K562 (cell line): Measurements from ENCODE around the gene PLD1. TPM values are rescaled to one million over a fixed set of nuclear protein-coding genes. Genes with fewer than 3 reads are reported as not detected.

Source experiments
- ARID1B ChIP-seq: fragments of 450-650 bp; IDR thresholded peaks from 2 replicates; pipeline ENCODE4 v1.6.1; 2016; ENCODE audit warnings: antibody characterized with exemption, mild to moderate bottlenecking, inconsistent platforms
- FOXK2 ChIP-seq, 2 experiments: fragments of 450-650 bp; IDR thresholded peaks in 1 of 2; conservative IDR thresholded peaks in 1 of 2; 2 replicates each; pipeline ENCODE4 v1.6.1; 2016; ENCODE audit warnings: low read depth in 2 of 2, mild to moderate bottlenecking in 1 of 2
- GTF2F1 ChIP-seq: IDR thresholded peaks from 2 replicates; pipeline ENCODE4 v1.6.1; 2011; ENCODE audit warnings: low read depth, low read length, improper control_type of control experiment
- HDAC1 ChIP-seq, 2 experiments: fragments of 450-650 bp; IDR thresholded peaks; 2 replicates each; pipeline ENCODE4 v1.6.1; 2016 to 2017; ENCODE audit warnings: inconsistent platforms in 1 of 2, mild to moderate bottlenecking in 1 of 2, moderate library complexity in 1 of 2
- HNRNPH1 ChIP-seq: fragments of 200-400 bp; formaldehyde crosslinking; optimal IDR thresholded peaks from 2 replicates; pipeline ENCODE3; 2017; ENCODE audit warnings: low read depth, mild to moderate bottlenecking, low read length, moderate library complexity
- KHSRP ChIP-seq: fragments of 450-650 bp; IDR thresholded peaks from 2 replicates; pipeline ENCODE4 v1.6.1; 2017
- MYC ChIP-seq, 2 experiments: fragments of 250-450 bp in 1 of 2; sonication (Bioruptor Pico) in 1 of 2; IDR thresholded peaks; 2 replicates each; pipeline versions ENCODE4 v1.5.1 to v1.6.1; 2012 to 2021; ENCODE audit warnings: low read depth in 2 of 2, borderline replicate concordance in 1 of 2, improper control_type of control experiment in 1 of 2, low read length in 1 of 2, mild to moderate bottlenecking in 1 of 2, moderate library complexity in 1 of 2
- SRSF3 ChIP-seq: fragments of 200-400 bp; formaldehyde crosslinking; IDR thresholded peaks from 2 replicates; pipeline ENCODE4 v1.6.1; 2016; ENCODE audit warnings: mild to moderate bottlenecking, low read length, moderate library complexity; ENCODE audit not compliant: insufficient read depth
- STAT6 ChIP-seq: sonication (generic); formaldehyde crosslinking; IDR thresholded peaks from 2 replicates; pipeline ENCODE4 v1.8.1; 2023; ENCODE audit warnings: mild to moderate bottlenecking, missing genetic modification reagents
- TAF1 ChIP-seq: IDR thresholded peaks from 2 replicates; pipeline ENCODE4 v1.6.1; 2011; ENCODE audit warnings: mild to moderate bottlenecking, low read length, moderate library complexity; ENCODE audit not compliant: insufficient read depth, control insufficient read depth, severe bottlenecking; ENCODE audit errors: extremely low read depth
- TAF15 ChIP-seq: fragments of 200-400 bp; formaldehyde crosslinking; IDR thresholded peaks from 2 replicates; pipeline ENCODE4 v1.6.1; 2017; ENCODE audit warnings: mild to moderate bottlenecking, low read depth, low read length, moderate library complexity
- TCFL5 ChIP-seq: fragments of 250-450 bp; sonication (Bioruptor Pico); conservative IDR thresholded peaks from 2 replicates; pipeline ENCODE4 v1.6.1; 2021; ENCODE audit warnings: mild to moderate bottlenecking, moderate library complexity, matching md5 sums
- THAP12 ChIP-seq: fragments of 250-450 bp; sonication (Bioruptor Pico); IDR thresholded peaks from 2 replicates; pipeline ENCODE4 v1.9.0; 2021; ENCODE audit warnings: mild to moderate bottlenecking, inconsistent platforms
- ZBTB8A ChIP-seq: fragments of 450-650 bp; IDR thresholded peaks from 2 replicates; pipeline ENCODE4 v1.6.1; 2018; ENCODE audit warnings: mild to moderate bottlenecking, moderate library complexity; ENCODE audit not compliant: partially characterized antibody
- ZNF592 ChIP-seq: fragments of 450-650 bp; IDR thresholded peaks from 2 replicates; pipeline ENCODE4 v1.6.1; 2017; ENCODE audit warnings: antibody characterized with exemption, mild to moderate bottlenecking
- ZNF79 ChIP-seq: fragments of 250-450 bp; sonication (Bioruptor Pico); IDR thresholded peaks from 2 replicates; pipeline ENCODE4 v1.4.0; 2020; ENCODE audit warnings: low read depth, mild to moderate bottlenecking, moderate library complexity
- polyA plus RNA-seq, 8 experiments: library from polyadenylated mRNA; depleted of rRNA in 4 of 8; stranded (reverse) in 5 of 8; unstranded in 3 of 8; fragments of >200 nt; fragmentation: Nextera tagmentation in 2 of 8; fragmentation: Illumina TruSeq in 1 of 8; extraction: Ambion mirVana in 2 of 8; extraction: Trizol in 1 of 8; gene quantifications; 2 replicates each; pipeline versions ENCODE4 v1.2.1 to v1.2.3, GENCODE V29; 2011 to 2014; ENCODE audit warnings: inconsistent platforms in 1 of 8, missing spikeins in 1 of 8
- total RNA-seq, 7 experiments: library from RNA; depleted of rRNA in 6 of 7; stranded (reverse); fragments of >200 nt in 6 of 7; fragmentation: Illumina TruSeq in 2 of 7; extraction: Trizol in 2 of 7; gene quantifications; 2 replicates each; pipeline versions ENCODE4 v1.2.1 to v1.2.3, GENCODE V29; 2011 to 2021; ENCODE audit warnings: low replicate concordance in 1 of 7

The PLD1 gene
- total and polyA plus RNA-seq, 9 of the 15 experiments (the other 6 are each of a cell fraction or from before 2014, with no cell fraction given) = 8.4 to 26.1 (median 18.6) TPM

- peak; percentile 38; the same call in 1 of the 2 replicates for TF ChIP-seq ZNF592
- peak; percentile 75; the same call in 1 of the 2 replicates for TF ChIP-seq ARID1B
- TF ChIP-seq ZNF79 = no peak
- no peak for TF ChIP-seq HNRNPH1
- no peak for TF ChIP-seq ZBTB8A
- TF ChIP-seq TAF15 = no peak
- TF ChIP-seq TAF1 = no peak
- peak; percentile 76 to 77; a peak in 3 of 4 replicates for TF ChIP-seq FOXK2 (conservative IDR thresholded peaks at IDR 0.05 in 1 of 2, IDR thresholded peaks at IDR 0.05 in 1 of 2; ENCODE audit: low read depth in 2 of 2)
- TF ChIP-seq TCFL5 (CRISPR knock-in tag) = no peak
- TF ChIP-seq GTF2F1 = no peak
- 0 out of 2 replicates have a peak, but pooled peaks have one; percentile 24 for TF ChIP-seq KHSRP
- peak in 1 of 2 experiments; percentile 10; a peak in 1 of 4 replicates for TF ChIP-seq HDAC1 (IDR thresholded peaks at IDR 0.05)
- TF ChIP-seq SRSF3 = no peak
- TF ChIP-seq MYC (IDR thresholded peaks at IDR 0.05; ENCODE audit: low read depth, low read length) = peak; percentile 68; the same call in 1 of the 2 replicates
- TF ChIP-seq MYC (CRISPR knock-in tag; IDR thresholded peaks at IDR 0.05; ENCODE audit: borderline replicate concordance, low read depth) = no peak
- no peak for TF ChIP-seq STAT6
- no peak for TF ChIP-seq THAP12
Measured at GRCh38 chr3:171811295-171811912, 1.1 kb upstream of the PLD1 start (continued).
